Calu3 (cell line): Measurements from ENCODE around the gene TMUB2. TPM values are rescaled to one million over a fixed set of nuclear protein-coding genes. Genes with fewer than 3 reads are reported as not detected.

Experiments
- BruUV-seq: library from RNA; stranded (reverse); fragments of 400-500 nt; replicated peaks from 2 replicates; lab custom pipeline; 2021; lab: Mats Ljungman, UMichigan
- CTCF ChIA-PET: fragments of 300-600 bp; sonication (Branson Sonifier 250); formaldehyde crosslinking; loops from one replicate; lab custom pipeline; 2022; ENCODE audit warnings: antibody characterized with exemption; lab: Charles Lee
- DNase-seq: peaks from one replicate; pipeline ENCODE4 v3.0.0; 2022
- H3K27ac Mint-ChIP-seq: one replicate; pipeline ENCODE4 v1.8.0; 2022; ENCODE audit warnings: mixed read lengths; ENCODE audit not compliant: unreplicated experiment
- H3K27me3 Mint-ChIP-seq: one replicate; pipeline ENCODE4 v1.8.0; 2022; ENCODE audit warnings: mixed read lengths; ENCODE audit not compliant: unreplicated experiment
- H3K36me3 Mint-ChIP-seq: one replicate; pipeline ENCODE4 v1.8.0; 2022; ENCODE audit warnings: mild to moderate bottlenecking, moderate library complexity, mixed read lengths; ENCODE audit not compliant: insufficient read depth, unreplicated experiment
- H3K4me1 Mint-ChIP-seq: one replicate; pipeline ENCODE4 v1.8.0; 2022; ENCODE audit warnings: mild to moderate bottlenecking, low read depth, mixed read lengths; ENCODE audit not compliant: unreplicated experiment
- H3K4me3 Mint-ChIP-seq: one replicate; pipeline ENCODE4 v1.8.0; 2022; ENCODE audit warnings: mild to moderate bottlenecking, low read depth, moderate library complexity, mixed read lengths; ENCODE audit not compliant: unreplicated experiment
- H3K9me3 Mint-ChIP-seq: one replicate; pipeline ENCODE4 v1.8.0; 2022; ENCODE audit warnings: low read depth, mixed read lengths; ENCODE audit not compliant: unreplicated experiment
- CTCF ChIP-seq: fragments of 200-600 bp; IDR thresholded peaks from one replicate; pipeline ENCODE4 v1.8.0; 2022; ENCODE audit warnings: antibody characterized with exemption; ENCODE audit not compliant: unreplicated experiment
- intact Hi-C: fragments of 100-400 bp; cut with micrococcal nuclease; formaldehyde crosslinking; loops from one replicate; pipeline ENCODE4 v1.10.0; 2022; ENCODE audit not compliant: unreplicated experiment
- total RNA-seq: library from RNA; stranded (reverse); gene quantifications from 2 replicates; pipeline ENCODE4 v1.2.3, GENCODE V29; 2022

TMUB2 gene
- total RNA-seq, 1 experiment from 2014 or later, result 56.0 TPM

- no peak for DNase-seq
These were observed 23.8 kb downstream of the TMUB2 start for GRCh38 chr17:44210342-44211192.

GRCh38 chr17:44211281-44212265, 24.8 kb downstream of the TMUB2 start:
- H3K27me3 Mint-ChIP-seq, result no peaks in the 10 kb centered on the region
- H3K9me3 Mint-ChIP-seq, result no peaks in the 10 kb centered on the region
- CTCF ChIA-PET, result no interaction called here
- intact Hi-C loops, result no loop called here
- H3K4me1 Mint-ChIP-seq, result peaks cover 11% of the 10 kb centered on the region
- BruUV-seq, result no TSS peak
- DNase-seq, result no peak
- H3K4me3 Mint-ChIP-seq, result no peak overlapping the region
- no peak overlapping the region for H3K27ac Mint-ChIP-seq
- H3K36me3 Mint-ChIP-seq, result peaks cover 83% of the 10 kb centered on the region
- no peak for TF ChIP-seq CTCF

More at GRCh38 chr17:44210342-44211192, 23.8 kb downstream of the TMUB2 start:
- Mint-ChIP-seq H3K27me3 (no peaks in the 10 kb centered on the region), H3K9me3 (no peaks in the 10 kb centered on the region), H3K27ac (no peak overlapping the region), H3K4me1 (peaks cover 10% of the 10 kb centered on the region), H3K4me3 (no peak overlapping the region), H3K36me3 (peaks cover 77% of the 10 kb centered on the region)
- peak; percentile 50 for TF ChIP-seq CTCF
- intact Hi-C loops, result no loop called here
- CTCF ChIA-PET, result interaction anchor here (0.6 kb wide), 2 partner anchors 264 to 443 kb away, joined by 3 to 4 read pairs; no protein-coding TSS in a partner anchor
- TSS peak; percentile 17 for BruUV-seq

GRCh38 chr17:44212507-44213402, 26.0 kb downstream of the TMUB2 start:
- CTCF ChIA-PET, result interaction anchor here (0.5 kb wide), 1 partner anchor 120 kb away, joined by 6 read pairs; no protein-coding TSS in a partner anchor
- Mint-ChIP-seq H3K4me3 (no peak overlapping the region), H3K4me1 (peaks cover 23% of the 10 kb centered on the region), H3K9me3 (no peaks in the 10 kb centered on the region), H3K27me3 (no peaks in the 10 kb centered on the region), H3K27ac (no peak overlapping the region), H3K36me3 (peaks cover 80% of the 10 kb centered on the region)
- TF ChIP-seq CTCF, result no peak
- BruUV-seq, result no TSS peak
- DNase-seq, result no peak
- intact Hi-C loops, result no loop called here
